IMR-90 (cell line): ENCODE measurements around the gene SMTN.

Experiments used
- CTCF ChIP-seq: conservative IDR thresholded peaks from 2 replicates; pipeline ENCODE4 v1.5.1; 2012; ENCODE audit warnings: mild to moderate bottlenecking, low read depth, low read length, improper control_type of control experiment
- TF ChIP-seq, protein P1 (sequence below): fragments of 150-350 bp; IDR thresholded peaks from 2 replicates; pipeline ENCODE4 v1.6.1; 2017; ENCODE audit warnings: mild to moderate bottlenecking, antibody characterized with exemption, low read length, low read depth

- no peak for TF ChIP-seq CTCF
- TF ChIP-seq, protein P1, sequence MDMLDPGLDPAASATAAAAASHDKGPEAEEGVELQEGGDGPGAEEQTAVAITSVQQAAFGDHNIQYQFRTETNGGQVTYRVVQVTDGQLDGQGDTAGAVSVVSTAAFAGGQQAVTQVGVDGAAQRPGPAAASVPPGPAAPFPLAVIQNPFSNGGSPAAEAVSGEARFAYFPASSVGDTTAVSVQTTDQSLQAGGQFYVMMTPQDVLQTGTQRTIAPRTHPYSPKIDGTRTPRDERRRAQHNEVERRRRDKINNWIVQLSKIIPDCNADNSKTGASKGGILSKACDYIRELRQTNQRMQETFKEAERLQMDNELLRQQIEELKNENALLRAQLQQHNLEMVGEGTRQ: no peak
These were observed 42.1 kb downstream of the SMTN start for GRCh38 chr22:31123292-31123602.
